Measurements from ENCODE around the gene RCC2.
"Not testable (repeated sequence)": the region's sequence is repeated elsewhere in the genome, so short reads cannot be mapped to it uniquely, and the experiment has no call there.

Gene RCC2

DNA sequence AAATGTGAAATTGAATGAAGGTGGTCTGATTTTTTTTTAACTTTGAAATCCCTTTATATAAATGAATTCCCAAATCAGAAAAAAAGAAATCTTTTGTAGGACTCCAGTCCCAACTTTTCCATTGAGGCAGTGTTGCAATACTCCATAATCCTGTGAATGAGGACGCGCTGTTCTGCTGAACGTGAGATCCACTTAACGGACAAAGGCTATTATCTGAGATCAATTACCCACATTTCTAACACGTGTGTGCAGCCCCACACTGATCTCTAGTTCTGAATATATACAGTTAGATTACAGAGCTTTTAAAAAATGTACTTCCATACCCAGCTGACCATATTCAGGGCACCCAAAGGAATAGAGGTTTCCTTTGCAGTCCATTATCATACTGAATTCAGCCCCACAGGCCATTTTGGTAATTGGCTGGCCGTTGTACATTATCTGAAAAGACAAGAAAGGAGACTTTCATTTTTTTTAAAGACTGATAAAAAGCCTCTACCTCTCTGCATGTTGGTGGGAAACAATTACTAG lies 19.0 kb downstream of the RCC2 start:
- DNase-seq (ENCODE audit: low read depth in 2 of 2): no peak
- TF ChIP-seq, protein P1, sequence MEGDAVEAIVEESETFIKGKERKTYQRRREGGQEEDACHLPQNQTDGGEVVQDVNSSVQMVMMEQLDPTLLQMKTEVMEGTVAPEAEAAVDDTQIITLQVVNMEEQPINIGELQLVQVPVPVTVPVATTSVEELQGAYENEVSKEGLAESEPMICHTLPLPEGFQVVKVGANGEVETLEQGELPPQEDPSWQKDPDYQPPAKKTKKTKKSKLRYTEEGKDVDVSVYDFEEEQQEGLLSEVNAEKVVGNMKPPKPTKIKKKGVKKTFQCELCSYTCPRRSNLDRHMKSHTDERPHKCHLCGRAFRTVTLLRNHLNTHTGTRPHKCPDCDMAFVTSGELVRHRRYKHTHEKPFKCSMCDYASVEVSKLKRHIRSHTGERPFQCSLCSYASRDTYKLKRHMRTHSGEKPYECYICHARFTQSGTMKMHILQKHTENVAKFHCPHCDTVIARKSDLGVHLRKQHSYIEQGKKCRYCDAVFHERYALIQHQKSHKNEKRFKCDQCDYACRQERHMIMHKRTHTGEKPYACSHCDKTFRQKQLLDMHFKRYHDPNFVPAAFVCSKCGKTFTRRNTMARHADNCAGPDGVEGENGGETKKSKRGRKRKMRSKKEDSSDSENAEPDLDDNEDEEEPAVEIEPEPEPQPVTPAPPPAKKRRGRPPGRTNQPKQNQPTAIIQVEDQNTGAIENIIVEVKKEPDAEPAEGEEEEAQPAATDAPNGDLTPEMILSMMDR (IDR thresholded peaks at IDR 0.05; ENCODE audit: low read depth, low read length): no peak
- no peak overlapping the region for H3K4me3 ChIP-seq (replicated peaks in 1 of 2; ENCODE audit: low read depth in 2 of 2, low read length in 2 of 2)

DNA sequence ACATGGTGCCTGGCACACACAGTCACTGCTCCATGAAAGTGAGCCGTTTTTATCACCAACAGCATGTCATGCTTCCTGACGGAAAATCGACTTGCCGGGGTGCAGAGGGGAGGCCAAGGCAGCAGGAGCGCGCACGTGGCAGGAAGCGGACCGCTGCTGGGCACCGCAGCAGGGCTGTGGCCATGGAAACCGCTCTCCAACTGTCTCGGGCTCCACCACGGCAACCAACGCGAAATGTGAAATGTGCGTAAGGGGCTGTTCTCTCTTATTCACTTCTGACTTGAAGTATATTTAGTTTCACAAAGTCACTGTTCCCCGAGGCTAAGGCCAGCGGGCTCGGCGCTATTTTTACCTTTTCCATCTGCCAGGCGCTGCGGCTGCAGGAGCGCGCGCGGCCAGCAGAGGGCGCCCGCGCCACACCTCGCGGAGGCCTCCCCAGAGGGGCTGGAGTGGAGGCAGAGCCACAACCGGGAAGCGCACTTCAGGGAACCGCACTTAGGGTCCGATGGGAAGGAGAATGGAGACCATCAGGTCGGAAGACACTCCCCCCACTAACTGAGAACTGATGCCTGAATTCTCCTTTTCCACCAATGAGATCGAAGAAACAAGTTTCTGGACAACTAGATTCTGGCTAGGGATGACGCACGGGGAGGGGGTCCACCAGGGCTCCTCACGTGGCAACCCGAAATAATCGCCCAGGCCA lies 19.7 kb downstream of the RCC2 start:
- H3K4me3 ChIP-seq (replicated peaks in 1 of 2; ENCODE audit: low read depth in 2 of 2, low read length in 2 of 2): no peak overlapping the region
- DNase-seq (ENCODE audit: low read depth in 2 of 2): peak; percentile 55 to 65
- TF ChIP-seq, protein P1 (IDR thresholded peaks at IDR 0.05; ENCODE audit: low read depth, low read length): peak; percentile 82

DNA sequence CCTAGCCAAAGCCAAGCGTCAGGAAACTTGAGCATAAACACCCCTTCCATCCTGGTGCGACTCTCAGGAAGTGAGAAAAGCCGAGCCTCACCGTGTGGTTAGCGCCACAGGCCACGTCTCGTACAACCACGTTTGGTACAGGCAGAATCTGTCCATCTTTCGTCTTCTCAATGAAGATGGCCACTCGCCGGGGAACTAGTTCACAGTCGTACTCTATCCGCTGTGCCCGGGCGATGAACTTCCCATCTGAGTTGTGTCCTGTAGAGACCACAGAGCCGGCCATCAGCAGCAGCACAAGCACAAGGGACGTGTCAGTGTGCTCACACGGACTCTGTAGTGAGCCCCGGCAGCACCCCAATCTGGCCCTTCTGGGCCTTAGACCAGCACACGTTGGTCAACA lies 23.1 kb downstream of the RCC2 start:
- DNase-seq (ENCODE audit: low read depth in 2 of 2): no peak
- TF ChIP-seq, protein P1 (IDR thresholded peaks at IDR 0.05; ENCODE audit: low read depth, low read length): no peak
- no peak overlapping the region for H3K4me3 ChIP-seq (replicated peaks in 1 of 2; ENCODE audit: low read depth in 2 of 2, low read length in 2 of 2)

DNA sequence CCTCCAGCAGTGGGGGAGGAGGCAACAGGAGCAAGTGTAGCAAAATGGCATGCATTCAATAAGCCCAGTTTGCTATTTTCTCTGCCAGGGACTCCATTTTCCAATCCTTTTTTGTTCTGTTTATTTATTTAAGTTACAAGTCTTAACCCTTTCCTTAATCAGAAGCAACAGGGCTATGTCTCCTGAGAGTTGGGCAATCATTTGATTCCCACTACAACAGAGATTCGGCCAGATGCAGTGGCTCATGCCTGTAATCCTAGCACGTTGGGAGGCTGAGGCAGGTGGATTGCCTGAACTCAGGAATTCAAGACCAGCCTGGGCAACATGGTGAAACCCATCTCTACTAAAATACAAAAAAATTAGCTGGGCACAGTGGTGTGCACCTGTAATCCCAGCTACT lies 25.5 kb downstream of the RCC2 start:
- DNase-seq (ENCODE audit: low read depth in 2 of 2): no peak
- TF ChIP-seq, protein P1 (IDR thresholded peaks at IDR 0.05; ENCODE audit: low read depth, low read length): no peak

DNA sequence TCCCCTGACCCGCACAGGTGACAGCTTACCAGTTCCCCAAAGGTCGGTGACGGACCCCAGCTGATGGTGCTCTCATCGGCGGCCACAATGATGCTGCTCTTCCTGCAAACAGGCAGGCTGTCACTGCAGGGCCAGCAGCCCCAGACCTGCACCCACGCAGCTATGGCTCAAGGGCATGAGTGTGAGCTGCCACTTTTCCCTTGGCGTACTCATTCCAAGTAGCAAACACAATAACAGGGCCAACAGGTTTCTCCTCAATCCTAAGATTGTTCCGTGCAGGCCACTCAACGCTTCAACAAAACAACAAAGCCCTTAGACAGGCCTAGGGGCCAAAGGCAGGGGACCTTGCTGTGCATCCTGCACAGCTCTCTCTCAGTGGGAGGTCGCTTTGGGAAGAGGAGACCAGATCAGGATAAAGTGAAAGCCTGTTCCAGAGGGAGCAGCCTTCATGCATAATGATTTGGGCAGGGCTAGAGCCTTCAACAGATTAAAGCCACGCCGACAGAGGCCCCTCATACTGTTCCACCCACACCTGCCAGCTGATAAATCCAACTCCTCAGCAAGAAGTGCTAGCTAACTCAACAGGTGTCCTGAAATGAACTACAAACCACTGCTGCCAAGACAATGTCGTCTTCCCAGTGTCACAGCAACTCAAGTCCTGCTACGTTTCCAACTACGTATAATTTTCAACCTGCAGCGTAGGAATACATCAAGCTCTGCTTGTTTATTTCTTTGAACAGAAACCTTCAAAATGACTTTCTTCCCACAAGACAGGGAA lies 27.2 kb downstream of the RCC2 start:
- DNase-seq (ENCODE audit: low read depth in 2 of 2): no peak
- TF ChIP-seq, protein P1 (IDR thresholded peaks at IDR 0.05; ENCODE audit: low read depth, low read length): no peak
- no peak overlapping the region for H3K4me3 ChIP-seq (replicated peaks in 1 of 2; ENCODE audit: low read depth in 2 of 2, low read length in 2 of 2)

More for the DNA sequence above, 25.5 kb downstream of the RCC2 start:
- H3K4me3 ChIP-seq (replicated peaks in 1 of 2; ENCODE audit: low read depth in 2 of 2, low read length in 2 of 2): no peak overlapping the region

DNA sequence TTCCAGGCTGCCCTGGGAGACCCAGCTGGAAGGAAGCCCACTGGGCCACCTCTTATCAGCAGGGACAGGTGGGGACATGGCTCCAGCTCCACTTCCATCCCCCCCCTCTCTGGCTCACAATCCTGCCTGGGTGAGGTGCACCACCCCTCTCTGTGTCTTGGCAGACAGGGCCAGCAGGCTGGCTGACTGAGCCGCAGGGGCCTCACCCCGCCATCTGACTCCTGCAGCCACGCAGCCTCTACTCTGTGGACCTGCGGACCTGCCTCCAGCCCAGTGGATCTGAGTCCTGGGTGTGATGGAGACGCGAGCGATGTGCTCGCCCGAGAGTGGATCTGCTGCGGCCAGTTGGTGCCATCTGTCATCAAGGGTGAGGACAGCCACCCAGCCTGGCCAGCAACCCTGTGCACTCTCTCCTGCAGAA lies 30.1 kb downstream of the RCC2 start:
- no peak overlapping the region for H3K4me3 ChIP-seq (replicated peaks in 1 of 2; ENCODE audit: low read depth in 2 of 2, low read length in 2 of 2)
- TF ChIP-seq, protein P1 (IDR thresholded peaks at IDR 0.05; ENCODE audit: low read depth, low read length): no peak
- no peak for DNase-seq (ENCODE audit: low read depth in 2 of 2)

DNA sequence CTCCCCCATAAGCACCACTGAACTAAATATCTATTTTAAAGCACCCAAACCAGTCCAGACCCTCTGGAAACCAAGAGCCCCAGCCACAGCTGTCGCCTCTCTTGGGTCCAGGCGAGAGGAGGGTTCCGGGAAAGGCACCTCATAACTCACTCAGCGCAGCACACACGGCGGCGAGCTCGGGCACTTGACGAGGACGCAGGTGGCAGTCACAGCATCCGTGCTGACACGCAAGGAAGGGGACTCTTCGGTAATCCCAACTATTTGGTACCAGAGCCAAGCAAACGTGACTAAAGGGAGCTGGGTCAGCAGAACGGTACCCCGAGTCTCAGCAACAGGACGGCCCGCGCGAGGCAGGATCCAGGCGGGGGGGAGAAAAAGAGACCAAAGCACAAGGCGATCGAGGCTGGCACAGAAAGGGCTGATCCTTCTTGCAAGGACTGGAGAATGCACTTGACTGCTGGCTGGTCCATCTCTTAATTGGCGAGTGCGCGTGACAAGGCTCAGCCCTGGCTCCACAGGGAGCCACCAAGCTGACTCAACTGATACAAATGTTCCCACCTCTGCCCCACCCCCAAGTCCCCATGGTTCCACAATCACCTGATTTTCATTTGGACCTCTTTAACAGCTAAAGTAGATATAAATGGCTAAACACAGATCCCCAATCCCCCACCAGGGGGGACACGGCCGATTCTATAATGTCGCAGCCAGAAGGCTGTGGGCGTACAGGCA lies 31.5 kb downstream of the RCC2 start:
- H3K4me3 ChIP-seq (replicated peaks in 1 of 2; ENCODE audit: low read depth in 2 of 2, low read length in 2 of 2); DNase-seq (ENCODE audit: low read depth in 2 of 2): not testable (repeated sequence)

DNA sequence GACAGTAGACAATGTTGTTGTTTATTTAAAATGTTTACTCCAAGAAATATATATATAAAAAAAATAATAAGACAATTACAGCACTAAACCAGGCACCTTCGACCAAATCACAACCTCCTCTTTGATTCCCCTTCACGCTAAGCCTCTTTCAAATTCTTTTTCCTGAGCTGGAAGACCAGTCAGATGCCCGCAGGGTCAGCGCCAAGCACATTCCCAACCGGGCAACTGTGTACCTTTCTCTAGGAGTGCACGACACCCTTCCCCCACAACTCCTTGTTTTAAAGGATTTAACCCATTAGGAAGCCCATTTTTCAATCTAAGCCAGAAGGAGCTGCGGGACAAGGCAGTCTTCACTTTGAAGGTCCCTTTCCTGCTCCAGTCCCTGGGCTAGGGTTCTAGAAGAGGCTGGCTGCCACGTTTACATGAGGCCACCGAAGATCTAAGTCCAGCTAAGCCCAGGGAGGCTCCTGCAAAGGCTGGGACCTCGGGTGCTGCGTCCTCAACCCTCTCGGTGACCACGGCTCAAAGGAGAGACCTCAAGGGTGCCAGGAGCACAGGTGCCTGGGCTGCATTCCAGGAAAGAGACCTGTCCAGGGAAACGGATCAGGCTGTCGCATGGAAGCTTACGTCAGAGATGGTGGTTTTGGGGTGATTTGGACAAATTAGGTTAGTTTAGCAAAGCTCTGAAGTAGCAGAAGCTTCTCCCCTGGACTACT lies 32.6 kb downstream of the RCC2 start:
- DNase-seq (ENCODE audit: low read depth in 2 of 2); H3K4me3 ChIP-seq (replicated peaks in 1 of 2; ENCODE audit: low read depth in 2 of 2, low read length in 2 of 2): not testable (repeated sequence)
